ENCODE data around the gene ATP6V1B1. TPM values are rescaled to one million over a fixed set of nuclear protein-coding genes. Genes with fewer than 3 reads are reported as not detected.

Gene ATP6V1B1
- total and polyA plus RNA-seq, 9 of the 15 experiments (the other 6 are each of a cell fraction or from before 2014, with no cell fraction given): not detected

DNA sequence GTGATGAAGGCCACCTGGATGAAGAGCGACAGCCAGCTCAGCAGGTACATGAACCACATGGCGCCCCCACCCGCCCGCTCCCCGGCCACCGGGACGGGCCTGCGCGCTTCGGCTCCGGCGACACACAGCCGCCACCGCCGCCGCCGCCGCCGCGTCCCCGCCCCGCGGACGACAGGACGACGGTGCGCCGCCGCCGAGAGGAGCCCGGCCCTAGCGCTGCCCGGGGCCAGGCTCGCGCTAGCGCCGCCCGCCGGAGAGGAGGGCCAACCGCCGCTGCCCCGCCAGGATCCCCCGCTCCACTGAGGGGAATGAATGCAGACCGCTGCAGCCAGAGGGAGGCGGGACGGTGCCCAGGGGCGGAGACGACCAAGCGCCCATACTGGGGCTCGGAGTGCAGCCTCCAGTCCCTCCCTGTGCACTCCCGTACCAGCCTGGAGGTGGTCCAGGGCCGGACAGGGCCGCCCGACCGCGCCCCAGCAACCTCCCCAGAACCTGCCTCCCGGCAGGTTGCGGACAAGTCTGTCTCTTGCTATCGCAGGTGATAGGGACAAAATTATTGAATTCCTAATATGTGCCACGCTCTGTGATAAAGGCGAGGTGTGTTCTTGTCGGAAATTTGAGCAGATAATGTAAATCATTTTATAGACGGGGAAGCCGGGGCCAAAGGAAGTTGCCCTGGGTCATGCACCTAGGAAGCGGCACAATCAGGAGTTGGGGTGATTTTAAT lies 59.2 kb downstream of the ATP6V1B1 start, which contains the start of gene TEX261 (continued):
- TF ChIP-seq, protein P1, sequence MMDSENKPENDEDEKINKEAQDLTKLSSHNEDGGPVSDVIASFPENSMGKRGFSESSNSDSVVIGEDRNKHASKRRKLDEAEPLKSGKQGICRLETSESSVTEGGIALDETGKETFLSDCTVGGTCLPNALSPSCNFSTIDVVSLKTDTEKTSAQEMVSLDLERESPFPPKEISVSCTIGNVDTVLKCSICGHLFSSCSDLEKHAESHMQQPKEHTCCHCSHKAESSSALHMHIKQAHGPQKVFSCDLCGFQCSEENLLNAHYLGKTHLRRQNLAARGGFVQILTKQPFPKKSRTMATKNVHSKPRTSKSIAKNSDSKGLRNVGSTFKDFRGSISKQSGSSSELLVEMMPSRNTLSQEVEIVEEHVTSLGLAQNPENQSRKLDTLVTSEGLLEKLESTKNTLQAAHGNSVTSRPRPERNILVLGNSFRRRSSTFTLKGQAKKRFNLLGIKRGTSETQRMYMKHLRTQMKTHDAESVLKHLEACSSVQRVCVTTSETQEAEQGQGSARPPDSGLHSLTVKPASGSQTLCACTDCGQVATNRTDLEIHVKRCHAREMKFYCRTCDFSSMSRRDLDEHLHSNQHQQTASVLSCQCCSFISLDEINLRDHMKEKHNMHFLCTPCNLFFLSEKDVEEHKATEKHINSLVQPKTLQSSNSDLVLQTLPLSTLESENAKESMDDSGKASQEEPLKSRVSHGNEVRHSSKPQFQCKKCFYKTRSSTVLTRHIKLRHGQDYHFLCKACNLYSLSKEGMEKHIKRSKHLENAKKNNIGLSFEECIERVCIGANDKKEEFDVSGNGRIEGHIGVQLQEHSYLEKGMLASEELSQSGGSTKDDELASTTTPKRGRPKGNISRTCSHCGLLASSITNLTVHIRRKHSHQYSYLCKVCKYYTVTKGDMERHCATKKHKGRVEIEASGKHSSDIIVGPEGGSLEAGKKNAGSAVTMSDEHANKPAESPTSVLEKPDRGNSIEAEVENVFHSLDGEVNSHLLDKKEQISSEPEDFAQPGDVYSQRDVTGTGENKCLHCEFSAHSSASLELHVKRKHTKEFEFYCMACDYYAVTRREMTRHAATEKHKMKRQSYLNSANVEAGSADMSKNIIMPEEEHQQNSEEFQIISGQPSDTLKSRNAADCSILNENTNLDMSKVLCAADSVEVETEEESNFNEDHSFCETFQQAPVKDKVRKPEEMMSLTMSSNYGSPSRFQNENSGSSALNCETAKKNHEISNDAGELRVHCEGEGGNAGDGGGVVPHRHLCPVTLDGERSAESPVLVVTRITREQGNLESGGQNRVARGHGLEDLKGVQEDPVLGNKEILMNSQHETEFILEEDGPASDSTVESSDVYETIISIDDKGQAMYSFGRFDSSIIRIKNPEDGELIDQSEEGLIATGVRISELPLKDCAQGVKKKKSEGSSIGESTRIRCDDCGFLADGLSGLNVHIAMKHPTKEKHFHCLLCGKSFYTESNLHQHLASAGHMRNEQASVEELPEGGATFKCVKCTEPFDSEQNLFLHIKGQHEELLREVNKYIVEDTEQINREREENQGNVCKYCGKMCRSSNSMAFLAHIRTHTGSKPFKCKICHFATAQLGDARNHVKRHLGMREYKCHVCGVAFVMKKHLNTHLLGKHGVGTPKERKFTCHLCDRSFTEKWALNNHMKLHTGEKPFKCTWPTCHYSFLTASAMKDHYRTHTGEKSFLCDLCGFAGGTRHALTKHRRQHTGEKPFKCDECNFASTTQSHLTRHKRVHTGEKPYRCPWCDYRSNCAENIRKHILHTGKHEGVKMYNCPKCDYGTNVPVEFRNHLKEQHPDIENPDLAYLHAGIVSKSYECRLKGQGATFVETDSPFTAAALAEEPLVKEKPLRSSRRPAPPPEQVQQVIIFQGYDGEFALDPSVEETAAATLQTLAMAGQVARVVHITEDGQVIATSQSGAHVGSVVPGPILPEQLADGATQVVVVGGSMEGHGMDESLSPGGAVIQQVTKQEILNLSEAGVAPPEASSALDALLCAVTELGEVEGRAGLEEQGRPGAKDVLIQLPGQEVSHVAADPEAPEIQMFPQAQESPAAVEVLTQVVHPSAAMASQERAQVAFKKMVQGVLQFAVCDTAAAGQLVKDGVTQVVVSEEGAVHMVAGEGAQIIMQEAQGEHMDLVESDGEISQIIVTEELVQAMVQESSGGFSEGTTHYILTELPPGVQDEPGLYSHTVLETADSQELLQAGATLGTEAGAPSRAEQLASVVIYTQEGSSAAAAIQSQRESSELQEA (IDR thresholded peaks at IDR 0.05; ENCODE audit: low read depth): no peak
- TF ChIP-seq ZC3H4 (CRISPR knock-in tag; IDR thresholded peaks at IDR 0.05; ENCODE audit: borderline replicate concordance): no peak
- no peak; the same call in 1 of the 2 replicates for TF ChIP-seq ZNF197 (CRISPR knock-in tag; IDR thresholded peaks at IDR 0.05; ENCODE audit: low read depth)
- TF ChIP-seq KLF1 (tag; IDR thresholded peaks at IDR 0.05): no peak
- TF ChIP-seq MCM3 (IDR thresholded peaks at IDR 0.05): no peak
- TF ChIP-seq RB1 (IDR thresholded peaks at IDR 0.05; ENCODE audit: low read depth): peak; percentile 97
- no peak for TF ChIP-seq YBX1 (IDR thresholded peaks at IDR 0.05)
- no peak for TF ChIP-seq ZBED1 (IDR thresholded peaks at IDR 0.05)
- TF ChIP-seq, protein P2, sequence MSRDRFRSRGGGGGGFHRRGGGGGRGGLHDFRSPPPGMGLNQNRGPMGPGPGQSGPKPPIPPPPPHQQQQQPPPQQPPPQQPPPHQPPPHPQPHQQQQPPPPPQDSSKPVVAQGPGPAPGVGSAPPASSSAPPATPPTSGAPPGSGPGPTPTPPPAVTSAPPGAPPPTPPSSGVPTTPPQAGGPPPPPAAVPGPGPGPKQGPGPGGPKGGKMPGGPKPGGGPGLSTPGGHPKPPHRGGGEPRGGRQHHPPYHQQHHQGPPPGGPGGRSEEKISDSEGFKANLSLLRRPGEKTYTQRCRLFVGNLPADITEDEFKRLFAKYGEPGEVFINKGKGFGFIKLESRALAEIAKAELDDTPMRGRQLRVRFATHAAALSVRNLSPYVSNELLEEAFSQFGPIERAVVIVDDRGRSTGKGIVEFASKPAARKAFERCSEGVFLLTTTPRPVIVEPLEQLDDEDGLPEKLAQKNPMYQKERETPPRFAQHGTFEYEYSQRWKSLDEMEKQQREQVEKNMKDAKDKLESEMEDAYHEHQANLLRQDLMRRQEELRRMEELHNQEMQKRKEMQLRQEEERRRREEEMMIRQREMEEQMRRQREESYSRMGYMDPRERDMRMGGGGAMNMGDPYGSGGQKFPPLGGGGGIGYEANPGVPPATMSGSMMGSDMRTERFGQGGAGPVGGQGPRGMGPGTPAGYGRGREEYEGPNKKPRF (IDR thresholded peaks at IDR 0.05; ENCODE audit: low read depth, low read length): no peak
- peak; percentile 47; the same call in 1 of the 2 replicates for TF ChIP-seq CREB1 (IDR thresholded peaks at IDR 0.05)
- TF ChIP-seq CREB1 (CRISPR knock-in tag; IDR thresholded peaks at IDR 0.05): no peak
- no peak for TF ChIP-seq GABPB2 (CRISPR knock-in tag; conservative IDR thresholded peaks at IDR 0.05)
- TF ChIP-seq SMARCE1 (IDR thresholded peaks at IDR 0.05): peak; percentile 28; the same call in 1 of the 2 replicates
- TF ChIP-seq, protein P3, sequence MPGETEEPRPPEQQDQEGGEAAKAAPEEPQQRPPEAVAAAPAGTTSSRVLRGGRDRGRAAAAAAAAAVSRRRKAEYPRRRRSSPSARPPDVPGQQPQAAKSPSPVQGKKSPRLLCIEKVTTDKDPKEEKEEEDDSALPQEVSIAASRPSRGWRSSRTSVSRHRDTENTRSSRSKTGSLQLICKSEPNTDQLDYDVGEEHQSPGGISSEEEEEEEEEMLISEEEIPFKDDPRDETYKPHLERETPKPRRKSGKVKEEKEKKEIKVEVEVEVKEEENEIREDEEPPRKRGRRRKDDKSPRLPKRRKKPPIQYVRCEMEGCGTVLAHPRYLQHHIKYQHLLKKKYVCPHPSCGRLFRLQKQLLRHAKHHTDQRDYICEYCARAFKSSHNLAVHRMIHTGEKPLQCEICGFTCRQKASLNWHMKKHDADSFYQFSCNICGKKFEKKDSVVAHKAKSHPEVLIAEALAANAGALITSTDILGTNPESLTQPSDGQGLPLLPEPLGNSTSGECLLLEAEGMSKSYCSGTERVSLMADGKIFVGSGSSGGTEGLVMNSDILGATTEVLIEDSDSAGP (CRISPR knock-in tag; IDR thresholded peaks at IDR 0.05): no peak
- no peak for TF ChIP-seq CEBPG (CRISPR knock-in tag; IDR thresholded peaks at IDR 0.05)
- no peak for TF ChIP-seq CEBPG (tag; conservative IDR thresholded peaks at IDR 0.05 in 1 of 2, IDR thresholded peaks at IDR 0.05 in 1 of 2)
- TF ChIP-seq RBFOX2 (IDR thresholded peaks at IDR 0.05; ENCODE audit: low read depth, low read length): peak; percentile 69
- no peak for TF ChIP-seq SMARCA5 (IDR thresholded peaks at IDR 0.05)
- TF ChIP-seq SNRNP70 (optimal IDR thresholded peaks at IDR 0.05; ENCODE audit: low read depth, low read length): no peak
